HG03571 (cell line): ENCODE measurements around the gene CCT7.

Experiments used
- ATAC-seq: cut with Tn5 transposase; IDR thresholded peaks from one replicate; pipeline ENCODE4 v1.9.1; 2021; ENCODE audit not compliant: unreplicated experiment

The CCT7 gene

DNA sequence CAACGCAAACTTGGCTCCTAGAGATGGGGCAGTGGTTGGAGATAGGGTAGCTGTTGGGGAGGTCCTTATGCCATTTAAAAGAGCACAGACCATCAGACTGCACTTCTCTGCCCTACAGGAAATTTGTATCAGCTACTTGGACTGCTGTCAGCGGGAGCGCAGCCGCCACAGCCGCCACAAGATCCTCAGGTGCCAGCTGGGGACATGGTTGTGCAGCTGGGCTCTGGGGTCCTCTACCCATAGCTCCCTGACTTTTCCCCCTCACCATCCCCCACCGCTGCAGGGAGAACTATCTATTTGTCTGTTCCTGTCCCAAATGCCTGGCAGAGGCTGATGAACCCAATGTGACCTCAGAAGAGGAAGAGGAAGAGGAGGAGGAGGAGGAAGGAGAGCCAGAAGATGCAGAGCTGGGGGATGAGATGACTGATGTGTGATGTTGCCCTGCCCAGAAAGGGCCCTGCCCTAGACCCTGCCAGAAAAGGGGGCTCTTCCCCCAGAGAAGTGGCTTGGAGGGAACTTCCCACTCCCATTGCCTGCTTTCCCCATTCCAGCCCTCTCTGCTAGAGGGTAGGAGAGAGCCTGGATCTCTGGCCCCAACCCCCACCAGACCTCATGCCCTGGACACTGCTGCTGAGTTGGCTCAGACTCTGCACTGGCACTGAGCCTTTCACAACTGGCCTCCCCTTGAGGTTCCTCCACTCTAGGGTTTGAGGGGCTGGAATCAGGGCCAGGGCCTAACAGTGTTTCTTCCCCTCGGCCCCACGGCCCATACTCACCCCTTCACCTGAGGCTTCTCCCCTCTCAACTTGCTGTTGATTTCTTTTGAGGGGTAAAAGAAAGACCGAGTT lies 8.4 kb upstream of the CCT7 start:
- no peak for ATAC-seq

DNA sequence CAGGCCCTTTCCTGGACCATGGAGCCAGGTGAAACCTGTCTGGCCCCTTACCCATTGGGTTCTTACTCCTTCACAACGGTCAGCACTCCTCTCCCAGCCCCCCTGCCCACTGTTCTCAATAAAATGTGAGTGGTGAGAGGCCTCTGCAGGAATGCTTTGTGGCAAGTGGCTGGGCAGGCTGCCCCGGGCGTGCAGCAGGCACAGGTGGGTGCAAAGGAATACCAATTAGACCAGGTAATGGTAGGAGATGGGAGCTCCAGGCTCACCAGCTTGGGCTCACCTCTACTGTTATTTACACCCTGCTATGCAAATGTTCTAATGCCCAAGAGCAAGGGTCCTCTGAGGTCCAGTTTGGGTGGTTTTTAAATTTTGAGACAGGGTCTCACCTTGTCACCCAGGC lies 7.0 kb upstream of the CCT7 start:
- ATAC-seq = no peak

DNA sequence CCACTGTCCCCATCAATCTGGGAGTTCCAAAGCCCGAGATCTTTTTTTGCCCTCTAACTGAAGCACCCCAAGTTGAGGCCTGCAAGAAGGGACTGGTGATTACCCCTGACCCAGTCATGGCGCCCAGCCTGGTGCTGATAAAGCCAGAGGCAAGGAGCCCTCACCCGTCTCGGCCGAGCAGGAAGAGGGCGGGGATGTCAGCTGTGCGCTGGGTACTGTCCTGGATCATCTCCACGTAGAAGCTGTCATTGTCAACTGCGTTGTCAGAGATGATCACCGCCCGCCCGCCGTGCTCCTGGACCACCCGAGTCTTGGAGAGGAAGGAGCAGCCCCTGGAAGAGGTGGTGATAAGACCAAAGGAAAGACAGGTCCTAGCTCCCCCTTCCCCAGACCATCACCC lies 5.5 kb upstream of the CCT7 start:
- no peak for ATAC-seq

DNA sequence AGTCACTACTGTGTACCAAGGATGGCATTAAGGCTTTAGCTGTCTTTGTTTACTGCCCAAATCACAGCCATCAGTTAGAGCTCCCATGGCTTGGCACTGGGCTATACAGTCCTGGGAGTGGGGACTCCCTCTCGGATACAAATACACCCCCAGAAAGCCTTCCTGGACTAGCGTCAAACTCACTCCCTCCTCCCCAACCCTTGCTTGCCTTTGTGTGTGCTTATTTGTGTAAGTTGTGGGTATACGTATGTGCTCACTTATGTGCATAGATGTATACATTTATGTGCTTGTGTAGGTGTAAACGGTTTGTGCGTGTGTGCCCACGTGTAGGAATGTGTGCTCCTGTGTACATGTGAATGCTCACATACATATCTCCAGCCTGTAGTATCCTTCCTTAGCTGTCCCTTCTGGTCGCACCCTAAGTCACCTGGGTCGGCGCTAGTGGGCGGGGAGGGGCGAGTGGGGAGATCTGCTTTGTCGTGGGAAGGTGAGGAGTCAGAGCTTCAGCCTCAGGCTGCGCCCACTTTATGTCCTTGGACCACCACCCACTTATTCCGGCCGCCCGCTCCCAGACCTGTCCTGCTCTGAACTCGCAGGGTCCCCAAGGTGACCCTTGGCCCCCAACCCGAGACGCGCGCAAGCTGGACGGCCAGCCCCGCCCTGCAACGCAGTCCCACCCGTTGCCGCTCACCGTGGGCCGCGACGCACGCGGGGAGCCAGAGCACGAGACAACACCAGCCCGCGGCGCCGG lies 1.5 kb upstream of the CCT7 start:
- peak; percentile 6 for ATAC-seq

DNA sequence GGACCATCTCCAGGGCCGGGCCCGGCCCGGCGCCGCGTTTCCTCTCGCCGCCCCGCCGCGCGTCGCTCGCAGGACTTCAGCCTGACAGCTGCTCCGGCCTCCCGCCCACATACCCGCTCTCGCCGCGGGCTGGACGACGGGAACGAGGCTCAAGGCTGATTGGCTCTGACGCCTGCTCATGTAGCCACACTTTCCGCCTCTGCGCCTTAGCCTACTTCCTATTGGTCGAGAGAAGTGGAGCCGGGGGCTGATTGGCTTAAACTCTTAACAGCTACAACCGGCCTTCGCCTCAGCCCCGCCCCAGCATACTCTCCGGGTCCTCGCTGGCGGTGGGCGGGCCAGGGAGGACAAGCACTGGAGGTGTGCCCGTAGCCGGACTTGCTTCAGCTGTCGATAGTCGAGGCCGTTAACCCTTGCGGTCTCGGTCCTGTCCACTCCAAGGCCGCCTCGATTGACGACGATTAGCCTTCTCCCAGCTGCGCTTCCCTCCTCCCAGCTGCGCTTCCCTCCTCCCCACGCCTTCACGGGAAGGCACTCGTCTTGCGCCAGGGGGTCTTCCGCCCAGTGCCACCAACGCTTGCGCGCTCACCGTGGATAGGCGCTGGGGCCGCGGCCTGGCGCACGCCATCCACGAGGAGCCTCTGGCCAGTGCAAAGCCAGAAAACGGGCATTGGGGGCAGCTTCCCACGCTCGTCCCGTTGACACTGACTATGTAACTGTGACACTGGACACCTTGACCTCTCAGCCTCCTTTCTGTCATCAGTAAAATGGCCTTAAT lies 765 bp upstream of the CCT7 start, which contains the start of gene PRADC1:
Gene PRADC1, minus strand, starts transcription at position 86 of the 778 bp plus-strand sequence. Its CDS starts 79 bp downstream, at position 7.
- peak; percentile 88 for ATAC-seq

DNA sequence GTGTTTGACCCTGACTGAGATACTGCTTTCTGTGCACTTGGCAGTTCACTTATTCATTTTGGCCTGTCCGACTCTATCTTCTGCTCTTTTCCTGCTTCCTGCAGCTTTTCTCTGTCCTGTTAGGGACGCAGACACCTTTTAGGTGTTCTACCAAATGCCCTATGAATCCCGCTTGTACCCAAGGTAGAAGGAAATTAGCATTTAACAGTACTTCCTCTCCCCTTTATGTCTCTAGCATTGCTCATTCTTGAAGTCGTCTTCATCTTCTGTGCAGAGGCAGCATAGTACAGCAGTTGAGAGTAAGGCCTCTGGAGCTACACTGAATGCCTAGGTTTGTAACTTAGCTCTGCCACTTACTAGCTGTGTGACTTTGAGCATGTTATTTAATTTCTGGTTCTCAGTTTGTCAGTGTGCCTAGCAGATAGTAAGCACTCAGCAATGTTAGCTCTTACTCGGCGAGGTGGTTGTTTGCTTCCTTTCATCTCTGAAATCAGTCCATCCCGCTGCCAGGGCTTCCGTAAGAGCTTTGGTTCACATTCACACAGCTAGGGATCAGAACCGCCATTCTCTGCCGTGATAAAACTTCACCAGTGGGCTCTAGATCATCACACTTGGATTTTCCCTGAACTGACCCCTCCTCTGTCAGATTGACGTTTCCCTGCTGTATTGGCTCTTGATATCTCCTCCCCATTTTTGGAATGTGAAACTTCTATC lies 1.4 kb downstream of the CCT7 start:
- no peak for ATAC-seq

DNA sequence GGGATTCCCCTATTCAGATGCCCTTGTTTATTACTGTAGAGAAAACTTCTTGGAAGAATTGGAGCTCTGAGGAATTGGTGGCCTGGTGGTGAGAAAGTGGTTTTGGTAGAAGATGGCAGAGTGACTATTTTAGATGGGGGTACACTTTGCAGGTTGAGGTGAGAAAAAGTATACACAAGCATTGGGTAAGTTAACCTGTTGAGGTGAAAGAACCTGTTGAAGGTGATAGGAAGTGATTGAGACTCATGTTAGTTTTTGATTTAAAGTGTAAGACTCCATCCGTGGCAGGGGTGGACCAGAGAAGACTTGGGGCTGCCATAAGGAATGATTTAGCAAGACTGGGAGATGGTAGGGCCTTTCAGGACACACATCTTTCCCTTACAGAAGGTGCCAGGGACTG lies 3.1 kb downstream of the CCT7 start:
- no peak for ATAC-seq

DNA sequence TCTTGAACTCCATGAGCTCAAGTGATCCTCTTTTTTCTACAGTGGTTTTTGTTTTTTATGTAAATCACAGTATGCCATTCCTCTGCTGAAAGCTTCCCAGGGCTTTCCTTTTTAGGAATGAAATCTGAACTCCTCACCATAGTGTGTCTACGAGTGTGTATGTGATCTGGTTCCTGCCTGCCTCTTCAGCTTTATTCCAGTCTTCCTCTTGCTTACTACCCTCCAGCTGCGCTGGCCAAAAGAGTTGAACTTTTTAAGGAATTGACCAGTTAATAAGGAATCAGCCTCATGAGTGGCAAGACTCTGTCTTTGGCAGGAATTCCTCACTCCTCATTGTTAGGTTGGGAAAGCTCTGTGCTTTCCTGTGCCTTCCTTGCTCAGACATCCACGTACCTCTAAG lies 4.0 kb downstream of the CCT7 start:
- ATAC-seq = no peak

DNA sequence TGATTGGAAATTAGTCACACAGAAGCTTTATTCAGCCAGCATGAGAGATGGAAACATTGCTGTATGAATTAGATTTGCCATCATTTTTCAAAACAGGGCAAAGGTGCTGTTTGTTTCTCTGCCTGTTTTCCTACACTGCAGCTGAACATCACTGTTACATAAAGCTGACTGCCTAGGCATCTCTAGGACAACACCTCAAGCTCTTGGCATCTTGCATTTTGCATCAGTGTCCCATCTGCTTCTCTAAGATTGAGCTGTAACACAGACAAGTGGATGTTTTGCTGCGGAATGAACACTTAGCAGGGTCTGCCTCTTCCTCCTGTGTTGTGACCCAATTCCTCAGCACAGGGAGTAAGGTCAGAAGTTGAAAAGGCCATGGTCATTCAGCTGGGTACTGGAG lies 4.9 kb downstream of the CCT7 start:
- no peak for ATAC-seq

DNA sequence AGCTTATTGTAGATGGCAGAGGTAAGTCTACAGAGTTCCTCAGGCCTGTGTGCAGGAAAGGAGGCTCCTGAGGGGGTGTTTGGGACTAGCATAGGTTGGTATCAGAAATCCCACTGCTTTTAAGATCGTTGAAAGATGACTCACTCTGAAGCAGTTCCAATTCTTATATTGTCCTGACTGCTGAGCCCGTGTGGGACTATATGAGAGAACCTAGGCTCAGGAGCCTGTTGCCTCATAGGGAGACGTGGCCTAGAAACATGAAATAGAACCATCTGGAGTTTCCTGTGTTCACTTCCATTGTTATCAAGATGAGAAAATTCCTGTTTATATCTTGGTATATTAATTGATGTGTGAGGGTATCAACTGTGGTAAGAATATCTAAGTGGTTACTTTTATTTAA lies 5.7 kb downstream of the CCT7 start:
- ATAC-seq = no peak

DNA sequence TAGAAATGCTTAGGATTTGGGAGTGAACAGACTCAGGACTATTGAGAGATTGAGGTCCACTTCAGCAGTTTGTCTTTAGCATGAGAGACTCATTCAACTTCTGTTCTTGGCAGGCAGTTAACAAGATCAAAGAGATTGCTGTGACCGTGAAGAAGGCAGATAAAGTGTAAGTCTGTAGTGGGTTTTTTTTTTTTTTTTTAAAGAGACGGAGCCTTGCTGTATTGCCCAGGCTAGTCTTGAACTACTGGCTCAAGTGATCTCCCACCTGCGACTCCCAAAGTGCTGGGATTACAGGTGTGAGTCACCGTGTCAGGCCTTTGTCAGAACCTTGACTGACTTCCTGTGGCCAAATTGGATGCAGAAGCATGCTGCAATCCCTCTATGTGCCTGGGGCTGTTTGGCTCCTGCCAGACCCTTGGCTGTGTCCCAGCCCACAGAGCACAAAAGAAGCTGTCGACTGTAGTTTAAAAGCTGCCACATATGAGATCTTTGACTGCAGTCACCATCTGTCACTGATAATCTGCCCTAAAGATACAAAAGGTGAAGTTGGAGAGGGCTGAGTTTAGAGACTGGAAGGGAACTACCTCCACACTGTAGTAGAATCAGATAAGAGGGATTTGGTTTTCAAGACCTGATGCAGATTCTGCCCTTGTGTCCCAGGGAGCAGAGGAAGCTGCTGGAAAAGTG lies 9.9 kb downstream of the CCT7 start:
- no peak for ATAC-seq

DNA sequence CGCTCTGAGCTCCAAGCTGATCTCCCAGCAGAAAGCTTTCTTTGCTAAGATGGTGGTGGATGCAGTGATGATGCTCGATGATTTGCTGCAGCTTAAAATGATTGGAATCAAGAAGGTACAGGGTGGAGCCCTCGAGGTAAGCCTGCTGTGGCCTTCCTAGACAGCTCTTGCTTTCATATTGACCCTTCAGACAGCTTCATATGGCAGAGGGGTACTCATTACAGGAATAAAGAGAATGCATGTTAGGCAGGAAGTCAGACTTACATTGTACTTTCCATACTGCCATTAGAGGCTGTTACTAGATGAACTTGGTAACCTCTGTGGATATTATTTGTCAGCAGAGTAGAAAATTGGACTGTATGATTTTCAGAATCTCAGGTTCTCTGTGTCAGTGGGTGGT lies 10.5 kb downstream of the CCT7 start:
- no peak for ATAC-seq

DNA sequence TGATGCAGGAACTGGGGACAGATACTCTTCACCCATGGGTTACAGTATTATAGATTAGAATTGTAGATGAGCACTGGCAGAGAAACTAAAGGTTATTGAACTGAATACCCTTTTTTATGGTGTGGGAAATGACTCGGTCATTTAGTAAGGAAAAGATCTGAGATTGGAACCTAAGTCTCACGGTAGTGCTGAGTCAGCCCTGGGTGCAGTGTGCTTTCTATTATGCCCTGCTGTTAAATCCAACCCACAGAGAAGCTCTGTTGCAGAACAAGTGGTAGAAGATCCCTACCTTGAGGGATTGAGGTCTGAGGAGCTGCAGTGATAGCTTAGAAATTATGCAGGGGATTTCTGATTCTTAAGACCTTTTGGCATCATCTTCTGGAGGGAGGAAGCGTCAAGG lies 12.7 kb downstream of the CCT7 start:
- no peak for ATAC-seq

DNA sequence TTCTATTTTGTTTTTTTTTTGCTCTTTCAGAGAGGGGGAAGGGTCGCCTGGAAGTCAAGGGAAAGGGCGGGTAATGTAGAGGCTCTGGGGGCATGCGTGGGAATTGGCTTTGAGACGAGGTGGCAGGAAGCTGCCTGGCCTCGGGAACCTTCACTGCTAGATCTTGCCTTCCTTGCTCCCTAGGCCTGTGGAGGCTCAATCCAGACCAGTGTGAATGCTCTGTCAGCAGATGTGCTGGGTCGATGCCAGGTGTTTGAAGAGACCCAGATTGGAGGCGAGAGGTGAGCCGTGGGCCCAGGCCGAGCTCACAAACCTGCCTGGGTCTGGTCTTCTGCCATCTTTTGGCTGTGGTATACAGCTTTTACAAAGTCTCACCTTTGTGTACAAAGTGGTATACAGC lies 15.5 kb downstream of the CCT7 start:
- no peak for ATAC-seq

DNA sequence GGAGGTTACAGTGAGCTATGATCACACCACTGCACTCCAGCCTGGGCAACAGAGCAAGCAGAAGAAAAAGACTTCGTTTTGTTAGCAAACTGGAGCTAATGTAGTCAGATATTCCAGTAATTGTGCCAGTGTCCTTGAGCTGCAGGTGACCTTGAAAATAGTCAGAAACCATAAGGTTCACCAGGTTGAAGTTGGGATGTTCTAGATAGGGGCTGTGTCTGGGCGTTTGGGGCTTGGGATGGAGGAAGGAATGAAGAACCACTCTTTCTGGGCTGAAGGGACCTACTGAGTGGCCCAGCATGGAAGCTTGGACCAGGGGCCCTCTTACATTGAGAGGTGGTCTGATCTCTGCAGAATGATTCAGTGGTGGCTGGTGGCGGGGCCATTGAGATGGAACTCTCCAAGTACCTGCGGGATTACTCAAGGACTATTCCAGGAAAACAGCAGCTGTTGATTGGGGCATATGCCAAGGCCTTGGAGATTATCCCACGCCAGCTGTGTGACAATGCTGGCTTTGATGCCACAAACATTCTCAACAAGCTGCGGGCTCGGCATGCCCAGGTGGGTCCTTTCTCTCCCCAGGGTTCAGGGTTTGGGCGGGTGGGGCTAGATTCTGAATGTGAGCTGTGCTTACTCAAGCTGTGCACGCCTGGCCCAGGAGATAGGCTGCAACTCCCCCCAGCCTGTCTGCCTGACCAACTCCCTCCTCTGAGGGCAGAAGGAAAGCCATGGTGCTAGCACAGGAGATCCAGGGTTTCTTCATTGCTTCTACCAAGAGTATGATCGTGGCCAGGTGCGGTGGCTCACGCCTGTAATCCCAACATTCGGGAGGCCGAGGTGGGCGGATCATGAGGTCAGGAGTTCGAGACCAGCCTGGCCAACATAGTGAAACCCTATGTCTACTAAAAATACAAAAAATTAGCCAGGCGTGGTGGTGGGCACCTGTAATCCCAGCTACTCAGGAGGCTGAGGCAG lies 17.1 kb downstream of the CCT7 start:
- no peak for ATAC-seq

DNA sequence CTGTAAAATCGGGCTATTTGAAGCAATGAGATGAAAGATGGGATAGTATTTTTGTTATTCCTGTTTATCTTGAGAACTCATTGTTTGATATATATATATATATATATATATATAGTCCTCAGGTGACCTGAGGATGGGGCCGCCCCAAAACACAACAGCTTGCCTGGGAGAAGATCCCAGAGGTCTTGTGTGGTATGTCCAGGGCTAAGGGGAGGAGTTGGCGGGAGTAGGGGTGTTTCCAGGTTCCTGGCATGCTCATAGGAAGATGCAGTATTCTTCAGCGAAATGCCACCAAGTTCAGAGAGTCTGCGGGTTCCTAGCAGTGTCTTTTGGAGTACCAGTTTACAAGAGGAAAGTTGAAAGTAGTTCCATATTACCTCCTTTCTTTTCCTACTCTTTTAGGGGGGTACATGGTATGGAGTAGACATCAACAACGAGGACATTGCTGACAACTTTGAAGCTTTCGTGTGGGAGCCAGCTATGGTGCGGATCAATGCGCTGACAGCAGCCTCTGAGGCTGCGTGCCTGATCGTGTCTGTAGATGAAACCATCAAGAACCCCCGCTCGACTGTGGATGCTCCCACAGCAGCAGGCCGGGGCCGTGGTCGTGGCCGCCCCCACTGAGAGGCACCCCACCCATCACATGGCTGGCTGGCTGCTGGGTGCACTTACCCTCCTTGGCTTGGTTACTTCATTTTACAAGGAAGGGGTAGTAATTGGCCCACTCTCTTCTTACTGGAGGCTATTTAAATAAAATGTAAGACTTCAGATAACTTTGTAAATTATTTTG lies 18.3 kb downstream of the CCT7 start:
- no peak for ATAC-seq

DNA sequence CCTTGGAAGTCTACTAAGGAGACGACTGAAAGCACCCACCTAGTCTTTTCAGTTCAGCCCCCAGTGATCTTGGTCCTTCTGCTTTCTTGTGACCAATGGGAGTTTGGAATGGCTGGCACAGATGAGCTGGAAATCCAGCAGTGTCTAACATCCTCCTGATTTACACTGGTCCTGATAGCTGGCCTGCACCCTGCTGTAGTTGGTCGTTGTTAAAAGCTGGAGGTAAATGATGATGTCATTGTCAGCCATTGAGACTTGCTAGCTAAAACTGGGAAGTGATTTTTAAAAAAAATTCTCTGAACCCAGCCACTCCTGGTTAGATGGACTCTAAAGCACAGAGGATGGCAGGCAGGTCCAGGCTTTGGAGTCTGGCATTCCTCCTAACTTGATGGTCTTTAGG lies 19.3 kb downstream of the CCT7 start:
- no peak for ATAC-seq

DNA sequence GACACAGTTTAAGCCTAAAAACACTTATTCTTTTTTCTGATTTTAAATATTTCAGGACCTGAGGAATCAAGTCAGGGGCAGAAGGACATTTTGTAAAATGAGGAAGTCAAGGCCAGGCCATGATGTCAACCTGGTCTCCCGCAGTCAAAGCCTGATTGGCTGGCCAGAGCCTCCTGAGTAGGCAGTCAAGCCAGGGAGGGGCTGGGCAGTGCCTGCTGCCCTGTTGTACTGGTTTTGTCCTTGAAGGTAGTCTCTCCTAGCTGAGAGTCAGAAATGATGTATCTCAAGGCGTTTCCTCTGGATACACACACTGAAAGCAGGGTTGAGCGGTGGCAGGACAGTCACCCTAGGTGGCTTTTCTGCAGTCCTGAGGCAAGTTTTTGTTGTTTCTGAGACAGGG lies 19.8 kb downstream of the CCT7 start:
- no peak for ATAC-seq
